Umbilical cord (tissue), 2 donors: ENCODE results near the gene ALDOA. TPM values are rescaled to one million over a fixed set of nuclear protein-coding genes. Genes with fewer than 3 reads are reported as not detected.
A peak's percentile ranks its signal among the peaks of the same experiment; 100 is the strongest.

ENCODE experiments used
- DNase-seq: peaks from one replicate; pipeline ENCODE4 v3.0.0-alpha.2; 2015; ENCODE audit warnings: low spot score
- total RNA-seq: library from RNA; depleted of rRNA; stranded (reverse); fragments of >200 nt; gene quantifications from one replicate; pipeline ENCODE4 v1.2.3, GENCODE V29; 2014; ENCODE audit warnings: low replicate concordance; ENCODE audit not compliant: insufficient read depth

Gene ALDOA
- total RNA-seq, 1 donor from 2014 or later = 321 TPM

GRCh38 chr16:30088832-30089624 lies 23.5 kb downstream of the ALDOA start:
- DNase-seq = no peak

GRCh38 chr16:30090610-30091331 lies 25.2 kb downstream of the ALDOA start:
- no peak for DNase-seq

GRCh38 chr16:30091474-30092372 lies 26.2 kb downstream of the ALDOA start, which contains the start of gene TBX6:
Gene TBX6 (minus strand): TSS chr16:30091924. CDS start chr16:30091193, 731 bp downstream.
- DNase-seq = peak; percentile 94

GRCh38 chr16:30092373-30093010 lies 26.9 kb downstream of the ALDOA start:
- DNase-seq = peak; percentile 75

GRCh38 chr16:30094541-30095165 lies 29.1 kb downstream of the ALDOA start:
- DNase-seq = no peak

- DNase-seq = no peak
Observed at GRCh38 chr16:30095166-30096078, 29.9 kb downstream of the ALDOA start.

- peak; percentile 86 for DNase-seq
Observed at GRCh38 chr16:30096105-30096861, 30.7 kb downstream of the ALDOA start, which contains the start of gene YPEL3. Gene YPEL3 (minus strand): TSS chr16:30096213. CDS start chr16:30095482, 731 bp downstream.

GRCh38 chr16:30096862-30097563 lies 31.5 kb downstream of the ALDOA start:
- DNase-seq = no peak

- DNase-seq = no peak
Observed at GRCh38 chr16:30104090-30104489, 38.5 kb downstream of the ALDOA start.

GRCh38 chr16:30104492-30104891 lies 38.9 kb downstream of the ALDOA start:
- DNase-seq = no peak

- no peak for DNase-seq
Observed at GRCh38 chr16:30108059-30108850, 42.7 kb downstream of the ALDOA start.

- DNase-seq = no peak
Observed at GRCh38 chr16:30110661-30111060, 45.1 kb downstream of the ALDOA start.

GRCh38 chr16:30112197-30113030 lies 46.9 kb downstream of the ALDOA start:
- no peak for DNase-seq

GRCh38 chr16:30113031-30113710 lies 47.6 kb downstream of the ALDOA start, which contains the start of gene GDPD3:
Gene GDPD3 (minus strand): TSS chr16:30113537. CDS start chr16:30113478, 59 bp downstream.
- DNase-seq = no peak

- no peak for DNase-seq
Observed at GRCh38 chr16:30113711-30114333, 48.3 kb downstream of the ALDOA start.
